Measurements from ENCODE around the gene SLC6A7. TPM values are rescaled to one million over a fixed set of nuclear protein-coding genes. Genes with fewer than 3 reads are reported as not detected.
A peak's percentile ranks its signal among the peaks of the same experiment; 100 is the strongest.

The SLC6A7 gene
- total RNA-seq = under 0.01 TPM in 1 of 2 replicates, not detected in the other

GRCh38 chr5:150189728-150190502, at the start of gene SLC6A7:
Gene SLC6A7, plus strand, starts transcription at chr5:150190062. Its CDS starts 266 bp downstream, at chr5:150190328.
- no peak for TF ChIP-seq CTCF (IDR thresholded peaks at IDR 0.05; ENCODE audit: extremely low read depth, low read depth, low read length)
- no peak within 1 kb of the TSS for H2AFZ ChIP-seq (ENCODE audit: low read length)

DNA sequence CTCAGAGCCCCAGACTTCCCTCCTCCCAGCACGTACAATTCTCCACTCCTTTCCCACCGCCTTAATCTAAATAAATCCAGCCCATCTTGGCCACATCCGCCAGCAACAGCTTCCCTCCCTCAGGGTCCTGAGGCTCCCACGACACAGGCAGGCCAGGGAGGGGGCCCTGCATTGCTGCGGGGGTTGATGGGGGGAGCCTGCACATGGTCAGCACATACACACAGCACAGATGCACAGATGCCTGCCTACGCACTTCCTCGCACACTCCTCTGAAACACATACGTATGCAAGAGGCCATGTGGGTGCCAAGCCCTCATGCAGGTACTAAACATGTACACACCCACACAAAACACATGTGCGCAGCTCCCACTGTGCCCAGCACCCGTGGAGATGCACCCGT, 49.0 kb upstream of the SLC6A7 start:
- Histone ChIP-seq H3K27me3 (ENCODE audit: insufficient read depth, low read length) (no peaks in the 10 kb centered on the region), H3K36me3 (ENCODE audit: insufficient read depth, low read length) (peaks cover 21% of the 10 kb centered on the region), H3K4me1 (ENCODE audit: insufficient read depth, low read length) (peaks cover 89% of the 10 kb centered on the region), H3K4me2 (ENCODE audit: insufficient read depth, low read length) (peak overlapping the region; percentile 14), H2AFZ (ENCODE audit: low read length) (no peak overlapping the region), H3K4me3 (ENCODE audit: insufficient read depth, low read length) (no peak overlapping the region), H3K79me2 (ENCODE audit: insufficient read depth, low read length) (peaks cover 77% of the 10 kb centered on the region), H4K20me1 (ENCODE audit: insufficient read depth, low read length) (no peaks in the 10 kb centered on the region), H3K9me3 (ENCODE audit: low read depth, low read length) (no peaks in the 10 kb centered on the region), H3K27ac (ENCODE audit: low read depth, low read length) (peak overlapping the region; percentile 96)
- DNase-seq (ENCODE audit: insufficient read length, low spot score, missing footprints) = no peak
- TF ChIP-seq CTCF (IDR thresholded peaks at IDR 0.05; ENCODE audit: extremely low read depth, low read depth, low read length) = no peak

More at GRCh38 chr5:150189728-150190502, at the start of gene SLC6A7:
- Histone ChIP-seq H3K27ac (ENCODE audit: low read depth, low read length) (no peak within 1 kb of the TSS), H3K4me2 (ENCODE audit: insufficient read depth, low read length) (no peak within 1 kb of the TSS), H3K4me3 (ENCODE audit: insufficient read depth, low read length) (no peak within 1 kb of the TSS), H4K20me1 (ENCODE audit: insufficient read depth, low read length) (no peaks in the 10 kb centered on the region), H3K79me2 (ENCODE audit: insufficient read depth, low read length) (no peaks in the 10 kb centered on the region), H3K9me3 (ENCODE audit: low read depth, low read length) (no peaks in the 10 kb centered on the region), H3K4me1 (ENCODE audit: insufficient read depth, low read length) (no peaks in the 10 kb centered on the region), H3K36me3 (ENCODE audit: insufficient read depth, low read length) (no peaks in the 10 kb centered on the region), H3K27me3 (ENCODE audit: insufficient read depth, low read length) (peaks cover 52% of the 10 kb centered on the region)
- DNase-seq (ENCODE audit: insufficient read length, low spot score, missing footprints) = no peak

- no peaks in the 10 kb centered on the region for H3K9me3 ChIP-seq (ENCODE audit: low read depth, low read length)
- H3K27me3 ChIP-seq (ENCODE audit: insufficient read depth, low read length) = no peaks in the 10 kb centered on the region
- H3K79me2 ChIP-seq (ENCODE audit: insufficient read depth, low read length) = peaks cover 78% of the 10 kb centered on the region
- H4K20me1 ChIP-seq (ENCODE audit: insufficient read depth, low read length) = no peaks in the 10 kb centered on the region
- TF ChIP-seq CTCF (IDR thresholded peaks at IDR 0.05; ENCODE audit: extremely low read depth, low read depth, low read length) = no peak
- peaks cover 14% of the 10 kb centered on the region for H3K36me3 ChIP-seq (ENCODE audit: insufficient read depth, low read length)
- H3K4me3 ChIP-seq (ENCODE audit: insufficient read depth, low read length) = no peak overlapping the region
- peak overlapping the region; percentile 5 for H3K4me2 ChIP-seq (ENCODE audit: insufficient read depth, low read length)
- H3K4me1 ChIP-seq (ENCODE audit: insufficient read depth, low read length) = peaks cover 89% of the 10 kb centered on the region
- no peak for DNase-seq (ENCODE audit: insufficient read length, low spot score, missing footprints)
- peak overlapping the region; percentile 96 for H3K27ac ChIP-seq (ENCODE audit: low read depth, low read length)
- no peak overlapping the region for H2AFZ ChIP-seq (ENCODE audit: low read length)
Measured at GRCh38 chr5:150141544-150142184, 48.2 kb upstream of the SLC6A7 start.
